Mucosa of descending colon (tissue), 3 donors: ENCODE data around the gene MTMR3. TPM values are rescaled to one million over a fixed set of nuclear protein-coding genes. Genes with fewer than 3 reads are reported as not detected.
"Not testable (repeated sequence)": the region's sequence is repeated elsewhere in the genome, so short reads cannot be mapped to it uniquely, and the experiment has no call there.

ENCODE experiments used
- ATAC-seq: fragments of 200-7000 bp; cut with Tn5 transposase; one replicate; pipeline ENCODE4 v1.9.1; 2020; ENCODE audit warnings: mild to moderate bottlenecking, moderate library complexity
- DNase-seq, 3 donors: peaks; one replicate each; pipeline ENCODE4 v3.0.0-alpha.2; 2020
- H3K36me3 ChIP-seq: fragments of 200-600 bp; one replicate; pipeline ENCODE4 v1.8.0; 2021; ENCODE audit warnings: low read depth, mild to moderate bottlenecking
- H3K4me1 ChIP-seq: fragments of 200-600 bp; one replicate; pipeline ENCODE4 v1.8.0; 2021; ENCODE audit warnings: low read depth, mild to moderate bottlenecking
- H3K4me3 ChIP-seq: fragments of 200-600 bp; one replicate; pipeline ENCODE4 v1.8.0; 2021; ENCODE audit warnings: mild to moderate bottlenecking
- H3K9me3 ChIP-seq: fragments of 200-600 bp; one replicate; pipeline ENCODE4 v1.8.0; 2021; ENCODE audit warnings: mild to moderate bottlenecking
- intact Hi-C, 2 donors: fragments of 100-400 bp; cut with DNase I in 1 of 2; cut with micrococcal nuclease in 1 of 2; formaldehyde crosslinking; loops; one replicate each; pipeline versions ENCODE4 v1.11.0 to v1.11.1; 2022; cut with DNase I, micrococcal nuclease
- total RNA-seq, 3 donors: library from RNA; stranded (reverse); fragmentation: NEBNext Ultra II Directional in 2 of 3; extraction: Animal tissue kit (Norgen Biotek cat#: 25700) in 2 of 3; gene quantifications; one replicate each; pipeline versions ENCODE4 v1.2.1 to v1.2.4, GENCODE V29; 2021 to 2023
- TF ChIP-seq, protein P1 (sequence below): fragments of 200-600 bp; IDR thresholded peaks from one replicate; pipeline ENCODE4 v1.8.0; 2022; ENCODE audit warnings: antibody characterized with exemption, mild to moderate bottlenecking
- donor health status: DM: no; HTN: no; CAD: no; lungs with moderate emphysema.
- donor health status: DM: no; HTN: no; CAD: no.
- donor health status: DM: no; HTN: yes; CAD: no.

The MTMR3 gene
- total RNA-seq, 3 donors from 2014 or later: 47.7 to 59.8 (median 54.4) TPM

DNA sequence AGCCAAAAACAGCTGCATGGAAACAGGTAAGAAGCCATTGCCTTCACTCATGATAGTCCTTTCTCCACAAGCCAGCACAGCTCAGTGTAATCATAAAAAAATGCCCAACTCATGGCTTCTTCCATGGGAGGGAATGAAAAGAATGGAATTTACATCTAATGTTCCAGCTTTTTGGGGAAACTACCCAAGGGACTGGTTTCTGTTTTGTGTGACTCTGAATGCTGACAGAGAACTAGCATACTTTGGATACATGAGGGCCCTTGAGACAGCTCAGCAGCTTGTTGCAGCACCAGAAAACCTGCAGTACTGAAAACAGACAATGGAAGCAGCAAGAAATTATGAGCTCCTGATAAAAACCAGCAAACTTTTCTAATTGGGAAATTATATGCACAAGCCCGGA lies 173.0 kb downstream of the MTMR3 start:
- DNase-seq (no peak), ATAC-seq (no peak)
- Histone ChIP-seq H3K4me3 (no peak overlapping the region), H3K36me3 (no peaks in the 10 kb centered on the region), H3K9me3 (no peaks in the 10 kb centered on the region), H3K4me1 (no peaks in the 10 kb centered on the region)
- TF ChIP-seq, protein P1, sequence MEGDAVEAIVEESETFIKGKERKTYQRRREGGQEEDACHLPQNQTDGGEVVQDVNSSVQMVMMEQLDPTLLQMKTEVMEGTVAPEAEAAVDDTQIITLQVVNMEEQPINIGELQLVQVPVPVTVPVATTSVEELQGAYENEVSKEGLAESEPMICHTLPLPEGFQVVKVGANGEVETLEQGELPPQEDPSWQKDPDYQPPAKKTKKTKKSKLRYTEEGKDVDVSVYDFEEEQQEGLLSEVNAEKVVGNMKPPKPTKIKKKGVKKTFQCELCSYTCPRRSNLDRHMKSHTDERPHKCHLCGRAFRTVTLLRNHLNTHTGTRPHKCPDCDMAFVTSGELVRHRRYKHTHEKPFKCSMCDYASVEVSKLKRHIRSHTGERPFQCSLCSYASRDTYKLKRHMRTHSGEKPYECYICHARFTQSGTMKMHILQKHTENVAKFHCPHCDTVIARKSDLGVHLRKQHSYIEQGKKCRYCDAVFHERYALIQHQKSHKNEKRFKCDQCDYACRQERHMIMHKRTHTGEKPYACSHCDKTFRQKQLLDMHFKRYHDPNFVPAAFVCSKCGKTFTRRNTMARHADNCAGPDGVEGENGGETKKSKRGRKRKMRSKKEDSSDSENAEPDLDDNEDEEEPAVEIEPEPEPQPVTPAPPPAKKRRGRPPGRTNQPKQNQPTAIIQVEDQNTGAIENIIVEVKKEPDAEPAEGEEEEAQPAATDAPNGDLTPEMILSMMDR: no peak
- intact Hi-C loops: no loop called here

DNA sequence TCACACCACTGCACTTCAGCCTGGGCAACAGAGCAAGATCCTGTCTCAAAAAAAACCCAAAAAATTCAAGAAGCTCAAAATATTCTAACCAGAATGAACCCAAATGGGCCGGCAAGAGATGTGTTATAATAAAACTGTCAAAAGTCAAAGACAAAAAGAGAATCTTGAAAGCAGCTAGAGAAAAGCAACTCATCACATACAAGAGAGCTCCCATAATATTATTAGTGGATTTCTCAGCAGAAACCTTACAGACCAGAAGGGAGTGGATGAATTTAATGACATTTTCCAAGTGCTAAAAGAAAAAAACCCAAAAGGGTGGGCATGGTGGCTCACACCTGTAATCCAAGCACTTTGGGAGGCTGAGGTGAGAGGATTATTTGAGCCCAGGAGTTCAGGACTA lies 174.4 kb downstream of the MTMR3 start:
- Histone ChIP-seq H3K4me3 (no peak overlapping the region), H3K36me3 (no peaks in the 10 kb centered on the region), H3K9me3 (no peaks in the 10 kb centered on the region), H3K4me1 (peaks cover 4% of the 10 kb centered on the region)
- intact Hi-C loops: no loop called here
- DNase-seq (no peak), ATAC-seq (no peak)
- TF ChIP-seq, protein P1: no peak

DNA sequence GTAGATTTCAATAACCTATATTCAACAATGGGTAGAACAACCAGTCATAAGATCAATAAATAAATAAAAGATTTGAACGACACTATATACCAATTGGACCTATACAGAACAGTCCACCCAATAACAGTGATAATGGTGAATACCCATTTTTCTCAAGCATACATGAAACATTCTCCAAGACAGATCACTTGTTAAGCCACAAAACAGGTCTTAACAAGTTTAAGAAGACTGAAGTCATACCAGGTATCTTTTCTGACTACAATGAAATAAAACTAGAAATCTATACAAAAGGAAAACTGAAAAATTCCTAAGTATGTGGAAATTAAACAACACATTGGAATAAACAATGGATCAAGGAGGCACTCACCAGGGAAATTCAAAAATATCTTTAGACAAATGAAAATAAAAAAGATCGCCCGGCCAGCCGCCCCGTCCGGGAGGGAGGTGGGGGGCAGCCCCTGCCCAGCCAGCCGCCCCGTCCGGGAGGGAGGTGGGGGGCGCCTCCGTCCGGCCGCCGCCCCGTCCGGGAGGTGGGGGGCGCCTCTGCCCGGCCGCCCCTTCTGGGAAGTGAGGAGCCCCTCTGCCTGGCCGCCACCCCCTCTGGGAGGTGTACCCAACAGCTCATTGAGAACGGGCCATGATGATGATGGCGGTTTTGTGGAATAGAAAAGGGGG lies 176.5 kb downstream of the MTMR3 start:
- intact Hi-C loops, H3K4me1 ChIP-seq, H3K36me3 ChIP-seq, H3K9me3 ChIP-seq, H3K4me3 ChIP-seq, DNase-seq, ATAC-seq: not testable (repeated sequence)

DNA sequence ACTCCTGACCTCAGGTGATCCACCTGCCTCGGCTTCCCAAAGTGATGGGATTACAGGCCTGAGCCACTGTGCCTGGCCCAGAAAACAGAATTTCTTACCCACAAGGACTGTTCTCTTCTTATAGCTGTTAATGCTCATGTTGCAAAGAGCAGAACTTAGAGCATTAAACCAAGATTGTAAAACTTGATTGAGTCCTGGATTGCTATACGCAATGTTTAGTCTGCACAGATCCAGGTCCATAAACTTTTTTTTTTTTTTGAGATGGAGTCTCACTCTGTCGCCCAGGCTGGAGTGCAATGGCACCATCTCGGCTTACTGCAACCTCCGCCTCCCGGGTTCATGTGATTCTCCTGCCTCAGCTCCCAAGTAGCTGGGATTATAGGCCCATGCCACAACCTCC lies 178.1 kb downstream of the MTMR3 start:
- H3K36me3 ChIP-seq, H3K4me3 ChIP-seq, intact Hi-C loops, H3K9me3 ChIP-seq, H3K4me1 ChIP-seq: not testable (repeated sequence)
- ATAC-seq (peak; percentile 80), DNase-seq (peak in 2 of 3 donors; percentile 40 to 47)

DNA sequence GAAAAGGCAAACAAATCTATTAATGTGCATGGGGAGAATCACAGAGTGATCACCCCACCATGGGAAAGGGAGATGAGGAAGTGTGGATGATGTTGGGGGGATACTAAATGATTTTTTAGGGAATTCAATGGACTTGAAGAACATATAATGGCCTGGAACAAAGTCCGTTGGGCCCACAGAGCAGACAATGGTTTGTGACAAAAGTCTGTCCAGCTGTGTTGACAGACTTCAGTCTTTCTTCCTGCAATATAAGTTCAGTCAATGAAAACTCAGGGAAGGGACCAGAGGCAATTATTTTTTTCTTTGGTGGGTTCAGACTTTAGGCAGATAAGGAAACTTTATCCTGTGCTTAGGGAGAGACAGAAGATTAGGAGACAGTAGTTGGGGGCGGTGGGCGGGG lies 179.3 kb downstream of the MTMR3 start:
- Histone ChIP-seq H3K36me3 (no peaks in the 10 kb centered on the region), H3K4me3 (no peak overlapping the region), H3K4me1 (peaks cover 4% of the 10 kb centered on the region), H3K9me3 (peaks cover 6% of the 10 kb centered on the region)
- intact Hi-C loops: no loop called here
- ATAC-seq: peak; percentile 60
- peak in 1 of 3 donors; percentile 59 for DNase-seq
- TF ChIP-seq, protein P1: no peak

DNA sequence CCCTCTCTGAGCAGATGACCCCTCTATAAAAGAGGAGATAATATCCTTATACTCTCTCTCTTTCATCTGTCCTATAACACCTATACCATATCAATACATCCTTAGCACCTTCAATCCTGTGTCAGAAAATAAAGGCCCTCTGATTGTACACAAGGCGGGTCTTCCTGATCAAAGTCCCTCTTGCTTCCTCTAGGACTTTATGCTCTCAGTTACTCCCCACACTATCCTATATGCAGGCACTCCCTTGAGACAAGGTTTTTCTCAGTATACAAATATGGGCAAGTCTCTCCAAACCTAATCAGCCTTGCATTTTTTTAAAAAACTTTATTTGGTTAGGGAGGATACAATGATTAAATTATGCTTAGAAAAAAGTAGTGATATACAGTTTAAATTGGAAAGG lies 180.0 kb downstream of the MTMR3 start:
- peak in 1 of 3 donors; percentile 57 for DNase-seq
- peak; percentile 95 for ATAC-seq

More for the DNA sequence above, 180.0 kb downstream of the MTMR3 start:
- Histone ChIP-seq H3K36me3 (no peaks in the 10 kb centered on the region), H3K4me3 (no peak overlapping the region), H3K4me1 (peaks cover 4% of the 10 kb centered on the region), H3K9me3 (peaks cover 6% of the 10 kb centered on the region)
- TF ChIP-seq, protein P1: no peak
- intact Hi-C loops: no loop called here
